CD4-positive, alpha-beta T cell (primary cell): ENCODE measurements around the gene FAM114A2. TPM values are rescaled to one million over a fixed set of nuclear protein-coding genes. Genes with fewer than 3 reads are reported as not detected.

Source experiments
- ATAC-seq: fragments of 200-7000 bp; cut with Tn5 transposase; one replicate; pipeline ENCODE4 v1.10.0; 2022; ENCODE audit warnings: mild to moderate bottlenecking; ENCODE audit not compliant: poor library complexity
- CTCF ChIA-PET: fragments of 350-600 bp; sonication (Branson Sonifier 250); formaldehyde crosslinking; loops from one replicate; lab custom pipeline; 2021; ENCODE audit warnings: antibody characterized with exemption, inconsistent platforms; lab: Charles Lee
- POLR2A ChIA-PET: fragments of 350-600 bp; sonication (Branson Sonifier 250); formaldehyde crosslinking; loops from one replicate; lab custom pipeline; 2021; ENCODE audit warnings: antibody characterized with exemption, inconsistent platforms; lab: Charles Lee
- DNase-seq, 14 experiments: peaks; one replicate each; pipeline ENCODE4 v3.0.0-alpha.2; 2013 to 2020; ENCODE audit warnings: mixed read lengths in 2 of 14
- H3K27ac ChIP-seq, 2 donors: one replicate each; pipeline versions ENCODE4 v1.5.1 to v1.7.0; 2013; ENCODE audit warnings: low read length in 2 of 2, low read depth in 1 of 2, mild to moderate bottlenecking in 1 of 2
- H3K27me3 ChIP-seq, 2 experiments: 1 replicate in 1 of 2; 2 replicates in 1 of 2; pipeline versions ENCODE4 v1.6.1 to v1.7.0; 2013; ENCODE audit warnings: low read length in 2 of 2, control low read depth in 1 of 2, mild to moderate bottlenecking in 1 of 2, moderate library complexity in 1 of 2; ENCODE audit not compliant: insufficient read depth in 2 of 2, control insufficient read depth in 1 of 2
- H3K36me3 ChIP-seq: one replicate; pipeline ENCODE4 v1.6.1; 2013; ENCODE audit warnings: low read length, control low read depth; ENCODE audit not compliant: insufficient read depth
- H3K4me1 ChIP-seq: one replicate; pipeline ENCODE4 v1.6.1; 2013; ENCODE audit warnings: low read length, control low read depth; ENCODE audit not compliant: insufficient read depth
- H3K4me3 ChIP-seq: one replicate; pipeline ENCODE4 v1.5.1; 2013; ENCODE audit warnings: mild to moderate bottlenecking, low read length, moderate library complexity
- H3K9me3 ChIP-seq, 2 experiments: 1 replicate in 1 of 2; 2 replicates in 1 of 2; pipeline versions ENCODE4 v1.6.1 to v1.7.0; 2013; ENCODE audit warnings: low read length in 2 of 2, mild to moderate bottlenecking in 2 of 2, control low read depth in 1 of 2, moderate library complexity in 1 of 2; ENCODE audit not compliant: control insufficient read depth in 1 of 2, insufficient read depth in 1 of 2
- H3K27ac Mint-ChIP-seq: one replicate; pipeline ENCODE4 v1.8.0; 2020; ENCODE audit warnings: mixed read lengths
- H3K27me3 Mint-ChIP-seq: one replicate; pipeline ENCODE4 v1.8.0; 2021; ENCODE audit warnings: mixed read lengths
- H3K36me3 Mint-ChIP-seq: one replicate; pipeline ENCODE4 v1.8.0; 2021; ENCODE audit warnings: low read depth, mixed read lengths
- H3K4me1 Mint-ChIP-seq: one replicate; pipeline ENCODE4 v1.8.0; 2021; ENCODE audit warnings: low read depth, mixed read lengths
- H3K4me3 Mint-ChIP-seq: one replicate; pipeline ENCODE4 v1.8.0; 2020; ENCODE audit warnings: mild to moderate bottlenecking, mixed read lengths
- H3K9me3 Mint-ChIP-seq: one replicate; pipeline ENCODE4 v1.8.0; 2020; ENCODE audit warnings: mixed read lengths
- CTCF ChIP-seq: fragments of 200-600 bp; IDR thresholded peaks from one replicate; pipeline ENCODE4 v1.8.0; 2022; ENCODE audit warnings: antibody characterized with exemption, mild to moderate bottlenecking
- intact Hi-C, 2 experiments: fragments of 100-400 bp; cut with DNase I in 1 of 2; cut with micrococcal nuclease in 1 of 2; formaldehyde crosslinking; loops; one replicate each; pipeline versions ENCODE4 v1.15.1 to v1.9.0; 2023 to 2025; cut with DNase I, micrococcal nuclease
- total RNA-seq, 174 experiments: library from RNA in 2 of 174; stranded (reverse) in 2 of 174; gene quantifications; one replicate each; pipeline ENCODE4 v1.2.3 and lab custom pipeline; 2021 to 2026

Gene FAM114A2
- total RNA-seq, 2 experiments from 2014 or later = 21.9 to 23.3 TPM

GRCh38 chr5:154086146-154086545, 47.4 kb upstream of the FAM114A2 start:
- Histone ChIP-seq H3K27me3 (no peaks in the 10 kb centered on the region), H3K4me1 (no peaks in the 10 kb centered on the region), H3K36me3 (no peaks in the 10 kb centered on the region), H3K4me3 (no peak overlapping the region), H3K9me3 (no peaks in the 10 kb centered on the region), H3K27ac (no peak overlapping the region)
- Mint-ChIP-seq H3K4me3 (no peak overlapping the region), H3K27ac (no peak overlapping the region), H3K9me3 (no peaks in the 10 kb centered on the region), H3K27me3 (peaks cover 14% of the 10 kb centered on the region), H3K36me3 (no peaks in the 10 kb centered on the region), H3K4me1 (peaks cover 4% of the 10 kb centered on the region)
- DNase-seq = no peak
- no peak for TF ChIP-seq CTCF
- ATAC-seq = no peak
- intact Hi-C loops = no loop called here
- POLR2A ChIA-PET = no interaction called here
- CTCF ChIA-PET = interaction anchor here (4.7 kb wide), 1 partner anchor 13 kb away, joined by 23 read pairs; no protein-coding TSS in a partner anchor

GRCh38 chr5:154084062-154084639, 45.4 kb upstream of the FAM114A2 start:
- no peak overlapping the region for H3K27ac ChIP-seq
- POLR2A ChIA-PET = no interaction called here
- no peak overlapping the region for H3K4me3 Mint-ChIP-seq
- DNase-seq (no peak), ATAC-seq (no peak)
- no peaks in the 10 kb centered on the region for H3K27me3 ChIP-seq
- H3K27me3 Mint-ChIP-seq = peaks cover under 1% of the 10 kb centered on the region
- H3K4me1 Mint-ChIP-seq = peaks cover 4% of the 10 kb centered on the region
- no peak overlapping the region for H3K27ac Mint-ChIP-seq
- H3K4me3 ChIP-seq = no peak overlapping the region
- H3K9me3 Mint-ChIP-seq = no peaks in the 10 kb centered on the region
- no peaks in the 10 kb centered on the region for H3K36me3 Mint-ChIP-seq
- intact Hi-C loops = no loop called here
- H3K36me3 ChIP-seq = no peaks in the 10 kb centered on the region
- CTCF ChIA-PET = no interaction called here
- H3K9me3 ChIP-seq = no peaks in the 10 kb centered on the region
- no peaks in the 10 kb centered on the region for H3K4me1 ChIP-seq
- TF ChIP-seq CTCF = no peak

GRCh38 chr5:154081246-154081645, 42.5 kb upstream of the FAM114A2 start:
- ATAC-seq (no peak), DNase-seq (no peak)
- TF ChIP-seq CTCF = no peak
- Mint-ChIP-seq H3K9me3 (no peaks in the 10 kb centered on the region), H3K36me3 (no peaks in the 10 kb centered on the region), H3K4me1 (peaks cover 5% of the 10 kb centered on the region), H3K27me3 (no peaks in the 10 kb centered on the region), H3K4me3 (no peak overlapping the region), H3K27ac (no peak overlapping the region)
- CTCF ChIA-PET = interaction anchor here (1.7 kb wide), 1 partner anchor 9 kb away, joined by 7 read pairs; no protein-coding TSS in a partner anchor
- Histone ChIP-seq H3K27ac (no peak overlapping the region), H3K4me3 (no peak overlapping the region), H3K27me3 (no peaks in the 10 kb centered on the region), H3K4me1 (no peaks in the 10 kb centered on the region), H3K36me3 (no peaks in the 10 kb centered on the region), H3K9me3 (no peaks in the 10 kb centered on the region)
- intact Hi-C loops = no loop called here
- POLR2A ChIA-PET = no interaction called here
